HG03097 (cell line): ENCODE data around the gene PRKAR2B.
"Not testable (repeated sequence)": the region's sequence is repeated elsewhere in the genome, so short reads cannot be mapped to it uniquely, and the experiment has no call there.

Experiments used
- ATAC-seq: cut with Tn5 transposase; IDR thresholded peaks from one replicate; pipeline ENCODE4 v1.9.1; 2021; ENCODE audit not compliant: unreplicated experiment, low FRiP score

The PRKAR2B gene

DNA sequence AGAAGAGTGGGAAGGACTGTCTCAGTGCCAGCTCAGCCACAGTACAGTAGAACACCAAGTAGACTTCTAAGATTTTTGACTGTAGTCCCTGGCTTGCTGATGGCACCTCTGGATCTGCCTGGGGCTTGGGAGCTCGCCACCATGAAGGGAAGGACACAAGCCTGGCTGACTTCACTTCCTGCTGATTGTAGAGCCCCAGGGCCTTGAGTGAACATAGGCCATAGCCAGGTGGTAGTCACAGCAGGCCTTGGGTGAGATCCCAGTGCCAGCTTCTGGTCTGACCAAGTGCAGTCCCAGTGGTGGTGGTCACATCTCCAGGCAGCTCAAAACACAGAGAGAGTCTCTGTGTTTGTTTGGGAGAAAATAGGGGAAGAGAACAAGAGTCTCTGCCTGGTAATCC is 66.7 kb downstream of the PRKAR2B start:
- no peak for ATAC-seq

DNA sequence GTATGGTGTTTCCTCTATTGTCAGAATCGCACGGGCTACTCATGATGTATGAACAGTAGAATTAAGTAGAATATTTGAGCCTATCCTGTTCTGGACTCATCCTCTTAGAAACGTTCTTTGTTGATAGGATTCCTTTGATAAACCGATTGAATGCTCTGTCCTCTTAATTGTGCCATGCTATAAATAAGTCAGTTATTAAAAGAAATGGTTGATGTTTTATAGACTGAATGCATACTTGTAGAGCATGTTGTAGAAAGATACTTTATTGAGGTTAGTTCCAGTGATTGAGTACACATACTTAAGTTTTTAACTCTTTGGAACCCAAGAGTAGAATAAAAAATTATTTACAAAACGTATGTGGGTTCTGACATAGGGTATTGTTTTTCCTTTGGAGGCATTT is 69.4 kb downstream of the PRKAR2B start:
- ATAC-seq, result no peak

DNA sequence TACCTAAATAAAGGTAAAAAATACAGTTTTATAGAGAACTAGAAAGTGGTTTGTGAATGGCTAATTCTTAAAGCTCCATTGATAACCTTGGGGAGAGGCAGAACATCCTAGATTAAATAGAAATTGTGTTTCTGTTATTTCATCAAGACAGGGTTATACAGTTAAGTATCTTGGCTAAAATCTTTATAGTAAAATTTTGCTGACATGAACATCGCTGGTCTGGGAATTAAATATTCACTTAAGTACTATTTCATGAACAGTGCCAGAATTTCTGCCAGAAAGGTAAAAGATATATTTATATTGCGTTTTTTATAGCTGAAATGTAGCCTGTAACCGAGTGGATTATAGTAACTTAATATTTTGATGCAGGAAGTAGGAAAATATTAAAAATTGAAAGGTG is 70.6 kb downstream of the PRKAR2B start:
- no peak for ATAC-seq

DNA sequence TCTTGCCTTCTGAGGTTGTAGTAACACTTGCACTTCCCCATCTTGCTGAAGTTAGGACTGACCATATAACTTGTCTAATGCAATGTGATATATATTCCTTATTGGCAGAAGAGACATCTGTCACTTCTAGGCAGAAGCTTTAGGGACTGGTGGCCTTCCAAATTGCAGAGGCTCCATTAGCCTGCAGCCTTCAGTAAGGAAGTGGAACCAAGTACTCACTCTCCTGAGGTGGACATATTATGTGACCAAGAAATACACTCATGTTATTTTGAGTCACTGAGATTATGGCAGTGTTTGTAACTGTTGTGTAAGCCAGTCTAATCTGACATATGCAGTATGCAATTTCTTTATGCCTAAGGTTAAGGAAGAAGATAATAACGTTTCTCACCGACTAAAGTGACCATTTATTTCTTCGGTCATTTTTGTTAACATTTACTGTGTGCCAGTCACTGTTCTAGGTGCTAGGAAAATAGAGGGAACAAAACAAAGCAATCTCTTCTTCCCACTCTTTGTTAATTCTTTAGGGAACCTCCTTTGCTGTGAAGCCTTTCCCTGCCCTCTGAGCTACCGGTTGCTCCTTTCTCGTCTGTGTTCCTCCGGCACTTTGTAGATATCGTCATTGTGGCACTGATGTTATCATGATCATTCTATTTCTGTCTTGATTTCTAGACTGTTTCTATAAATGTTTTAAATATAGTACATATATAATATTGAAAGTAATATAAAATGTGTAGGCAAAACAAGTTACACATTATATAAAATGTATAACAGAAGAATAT is 71.4 kb downstream of the PRKAR2B start:
- no peak for ATAC-seq

DNA sequence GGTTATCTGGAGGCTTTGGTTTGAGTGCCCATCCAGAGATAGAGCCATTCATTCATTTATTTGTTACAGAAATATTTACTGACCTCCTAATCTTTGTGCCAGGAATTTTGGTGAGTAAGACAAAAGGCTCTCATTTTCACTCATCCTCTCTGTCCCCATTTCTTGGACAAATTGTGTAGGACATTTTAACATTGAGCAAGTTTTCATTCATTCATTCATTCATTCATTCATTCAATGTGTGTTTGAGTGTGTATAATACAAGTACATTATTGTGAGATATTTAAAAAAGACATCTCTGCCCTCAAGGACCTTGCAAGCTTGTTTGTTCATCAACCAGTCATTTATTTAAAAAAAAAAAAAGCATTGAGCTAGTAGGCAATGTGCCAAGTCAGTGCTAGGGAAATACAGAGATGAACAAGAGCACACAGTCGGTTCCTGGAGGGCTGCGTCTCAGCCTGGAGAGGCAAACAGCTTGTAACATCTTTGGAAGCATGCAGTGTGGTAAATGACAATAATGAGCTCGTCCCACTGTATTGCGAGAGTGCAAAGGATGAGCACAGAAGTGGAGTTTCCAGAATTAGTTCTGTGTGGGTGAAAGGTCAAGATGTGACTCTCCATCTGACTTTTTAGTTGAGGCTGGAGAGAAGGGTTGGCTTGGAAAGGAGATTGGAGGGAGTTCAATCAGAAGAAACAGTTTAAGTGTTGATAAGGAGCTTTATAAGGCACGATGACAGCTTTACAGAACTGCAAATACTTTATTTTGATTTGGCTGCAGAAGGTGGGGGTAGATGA is 73.8 kb downstream of the PRKAR2B start:
- no peak for ATAC-seq

DNA sequence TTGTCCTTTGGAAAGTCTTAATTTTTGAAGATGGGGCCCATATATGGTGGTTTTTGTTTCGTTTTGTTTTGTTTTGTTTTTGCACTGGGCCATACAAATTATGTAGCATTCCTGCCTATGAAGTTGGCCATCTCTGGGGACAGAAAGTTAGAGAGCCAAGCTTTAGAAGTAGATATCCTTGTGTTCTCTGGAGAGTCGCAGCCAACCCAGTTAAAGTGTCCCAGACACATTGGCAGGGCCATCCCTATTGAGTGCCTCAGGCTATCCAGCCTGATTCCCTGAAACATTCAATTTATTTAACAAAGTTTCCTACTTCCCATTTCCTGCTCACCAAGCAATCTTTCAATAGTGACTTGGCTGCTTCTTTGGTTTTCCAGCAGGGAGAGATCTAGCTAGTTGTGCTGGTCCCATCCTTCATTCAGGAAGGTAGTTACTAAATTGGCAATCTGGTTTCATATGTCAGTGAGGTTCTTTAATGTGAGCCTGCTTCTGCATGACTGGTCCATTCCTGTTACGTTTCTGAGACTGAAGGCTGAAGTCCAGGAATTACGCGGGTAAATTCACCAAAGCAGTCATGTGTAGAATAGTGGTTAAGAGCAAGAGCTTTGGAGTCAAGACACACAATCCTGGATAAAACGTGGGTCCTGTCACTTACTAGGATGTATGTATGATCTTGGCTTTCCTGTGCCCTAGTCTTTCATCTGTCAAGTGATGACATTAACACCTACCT is 75.0 kb downstream of the PRKAR2B start:
- ATAC-seq, result no peak

DNA sequence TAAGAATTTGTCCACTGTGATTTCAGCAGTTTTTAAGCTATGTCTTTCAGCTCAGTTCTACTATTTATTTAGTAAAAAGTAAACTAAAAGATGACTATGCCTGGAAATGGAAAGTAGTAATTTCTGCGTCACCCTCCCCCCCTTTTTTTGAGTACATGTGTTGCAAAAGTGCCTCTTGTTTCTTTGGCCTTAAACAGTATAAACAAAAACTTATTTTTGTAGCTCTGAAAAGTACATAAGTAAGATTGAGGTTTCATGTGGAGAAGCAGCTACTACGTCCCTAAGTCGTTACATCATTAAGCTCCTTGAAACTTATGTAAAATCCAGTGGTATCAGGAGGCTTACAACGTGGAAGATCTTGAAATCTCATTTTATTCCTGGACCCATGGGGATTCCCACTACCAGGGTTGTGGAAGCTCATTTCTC is 78.0 kb downstream of the PRKAR2B start:
- ATAC-seq, result no peak

DNA sequence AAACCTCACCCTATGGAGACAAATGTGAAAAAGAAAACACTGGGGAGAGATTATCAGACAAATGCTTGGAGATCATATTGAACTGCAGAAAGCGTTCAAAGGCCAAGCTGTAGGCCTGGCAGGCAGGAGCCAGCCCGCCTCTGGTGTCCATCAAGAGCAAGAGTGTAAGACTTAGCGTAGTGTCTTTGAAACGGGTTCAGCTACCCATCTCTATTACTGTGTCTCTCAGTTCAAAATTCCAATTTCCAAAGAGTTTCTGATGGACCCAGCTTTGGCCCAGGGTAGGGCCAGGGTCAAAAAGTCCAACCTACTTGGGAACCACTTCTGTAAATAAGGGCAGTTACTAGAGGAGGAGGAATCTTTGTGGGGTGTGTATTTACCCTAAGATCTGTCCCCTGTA is 78.9 kb downstream of the PRKAR2B start:
- no peak for ATAC-seq

DNA sequence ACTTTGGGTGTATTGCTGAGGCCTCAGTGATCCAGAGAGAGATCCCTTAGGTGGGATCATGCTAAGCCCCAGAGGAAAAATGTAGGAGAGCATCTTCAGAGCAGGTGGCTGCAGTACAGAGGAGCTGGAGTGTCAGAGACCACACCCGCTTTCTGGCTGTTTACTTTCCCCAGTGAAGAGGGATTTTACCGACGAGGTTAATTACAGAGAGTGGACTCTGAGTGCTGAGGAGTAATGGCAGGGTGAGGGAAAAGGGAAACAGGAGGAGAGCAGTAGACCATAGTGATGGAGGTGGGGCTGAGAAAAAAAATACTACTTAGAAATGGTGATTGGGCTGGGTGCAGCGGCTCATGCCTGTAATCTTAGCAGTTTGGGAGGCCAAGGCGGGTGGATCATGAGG is 81.0 kb downstream of the PRKAR2B start:
- ATAC-seq, result no peak

DNA sequence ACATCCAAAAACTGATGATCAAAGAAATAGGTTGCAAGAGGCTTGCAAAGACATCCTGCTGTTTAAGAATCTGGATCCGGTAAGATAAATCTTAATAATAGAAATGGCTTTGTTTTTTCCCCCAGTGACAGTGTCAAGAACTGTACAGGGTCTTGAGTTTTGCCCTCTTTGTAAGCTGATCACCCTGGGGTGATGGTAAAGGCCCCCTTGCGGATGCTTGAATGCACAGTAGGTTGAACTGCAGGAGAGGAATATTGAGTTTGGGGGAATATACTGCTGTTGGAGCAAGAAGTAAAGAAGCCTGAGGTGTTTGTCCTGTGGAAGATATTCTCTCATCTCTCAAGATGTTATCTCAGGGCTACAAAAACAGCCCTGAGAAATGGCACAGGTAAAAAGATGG is 83.7 kb downstream of the PRKAR2B start:
- no peak for ATAC-seq

DNA sequence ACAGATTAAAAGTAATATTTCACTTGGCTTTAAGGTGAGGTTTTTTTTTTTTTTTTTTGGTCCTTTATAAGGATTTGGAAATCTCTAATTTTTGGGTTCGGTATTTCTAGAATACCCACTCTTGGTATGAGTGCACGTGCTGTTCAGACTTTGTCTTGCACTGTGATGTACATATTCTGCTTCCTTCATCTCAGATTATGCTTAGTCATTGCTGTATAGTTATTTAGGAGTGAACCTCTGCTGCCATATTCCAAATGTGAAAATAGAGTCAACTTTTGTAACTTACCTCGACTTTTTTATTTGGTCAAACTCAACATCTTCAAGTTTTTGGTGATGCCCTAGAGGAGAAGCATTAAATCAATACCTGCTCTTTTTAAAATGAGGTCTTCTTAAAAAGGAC is 84.2 kb downstream of the PRKAR2B start:
- no peak for ATAC-seq

DNA sequence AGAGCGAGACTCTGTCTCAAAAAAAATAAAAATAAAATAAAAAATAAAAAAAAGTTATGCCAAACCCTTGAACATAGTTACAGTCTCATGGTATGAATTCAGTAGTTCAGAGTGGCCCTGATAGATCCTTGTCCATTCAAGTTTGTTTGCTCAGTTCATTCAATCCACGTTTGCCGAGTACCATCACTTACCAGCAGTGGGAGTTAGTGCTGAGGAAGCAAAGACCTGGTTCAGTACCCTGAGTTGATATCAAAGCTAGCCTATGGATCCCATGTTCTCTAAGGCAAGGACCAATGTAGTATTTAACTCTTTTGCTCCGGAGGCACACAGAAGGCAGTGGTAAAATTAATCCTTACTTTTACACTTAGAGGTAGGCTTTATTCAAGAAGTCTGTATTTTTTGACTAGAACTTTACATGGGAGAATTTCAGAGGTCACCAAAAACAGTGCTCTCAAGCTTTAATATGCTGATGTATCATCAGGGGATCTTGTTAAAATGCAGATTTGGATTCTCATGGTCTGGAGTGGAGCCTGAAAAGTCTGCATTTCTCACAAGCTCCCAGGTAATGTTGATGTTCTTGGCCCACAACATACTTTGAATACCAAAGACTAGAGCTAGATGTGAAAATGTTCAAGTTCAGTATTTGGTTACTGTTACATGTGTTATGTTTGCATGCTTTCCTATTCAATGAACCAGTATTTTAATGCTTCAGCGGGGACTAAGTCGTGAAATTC is 86.1 kb downstream of the PRKAR2B start:
- no peak for ATAC-seq

DNA sequence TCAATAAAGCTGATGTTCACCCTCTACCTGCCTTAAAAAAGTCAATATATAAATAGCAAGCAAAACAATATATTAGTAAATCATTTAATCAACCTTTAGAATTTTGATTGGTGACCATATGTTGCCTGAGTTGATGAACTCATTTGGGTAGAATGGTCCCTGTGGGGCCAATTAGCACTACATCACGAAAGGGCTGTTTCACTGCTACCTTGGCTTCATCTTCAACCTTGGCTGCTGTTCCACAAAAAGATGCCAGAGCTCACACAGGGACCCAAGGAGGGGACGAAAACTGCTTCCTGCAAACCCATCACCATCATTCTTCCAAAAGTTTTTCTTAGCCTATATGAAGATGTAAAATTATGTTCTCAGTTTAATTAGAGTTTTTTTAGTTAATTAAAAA is 88.9 kb downstream of the PRKAR2B start:
- no peak for ATAC-seq

DNA sequence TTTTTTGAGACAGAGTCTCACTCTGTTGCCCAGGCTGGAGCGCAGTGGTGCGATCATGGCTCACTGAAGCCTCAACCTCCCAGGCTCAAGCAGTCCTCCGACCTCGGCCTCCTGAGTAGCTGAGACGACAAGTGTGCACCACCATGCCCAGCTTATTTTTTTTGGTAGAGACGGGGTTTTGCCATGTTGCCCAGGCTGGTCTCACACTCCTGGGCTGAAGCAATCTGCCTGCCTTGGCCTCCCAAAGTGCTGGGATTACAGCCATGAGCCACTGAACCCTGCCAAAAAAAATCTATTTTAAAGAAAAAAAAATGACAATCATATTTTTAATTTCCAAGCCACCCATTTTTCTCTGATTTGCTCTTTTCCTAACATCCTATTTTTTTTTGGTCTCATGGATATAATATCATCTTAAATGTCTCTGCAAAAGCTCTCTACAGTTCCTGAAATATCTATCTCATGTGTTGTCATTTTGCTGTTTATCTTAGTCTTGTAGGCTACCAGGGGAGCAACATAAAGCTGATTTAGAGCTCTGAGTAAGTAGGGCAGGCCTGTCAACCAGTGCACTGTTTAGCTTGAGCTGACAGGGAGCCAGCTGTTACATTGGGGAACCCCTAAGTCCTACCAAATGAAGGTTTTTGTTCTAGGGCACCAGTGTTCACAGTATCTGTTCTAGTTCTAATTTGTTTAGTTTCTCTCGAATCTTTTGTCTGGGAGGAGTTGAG is 94.4 kb downstream of the PRKAR2B start:
- no peak for ATAC-seq

DNA sequence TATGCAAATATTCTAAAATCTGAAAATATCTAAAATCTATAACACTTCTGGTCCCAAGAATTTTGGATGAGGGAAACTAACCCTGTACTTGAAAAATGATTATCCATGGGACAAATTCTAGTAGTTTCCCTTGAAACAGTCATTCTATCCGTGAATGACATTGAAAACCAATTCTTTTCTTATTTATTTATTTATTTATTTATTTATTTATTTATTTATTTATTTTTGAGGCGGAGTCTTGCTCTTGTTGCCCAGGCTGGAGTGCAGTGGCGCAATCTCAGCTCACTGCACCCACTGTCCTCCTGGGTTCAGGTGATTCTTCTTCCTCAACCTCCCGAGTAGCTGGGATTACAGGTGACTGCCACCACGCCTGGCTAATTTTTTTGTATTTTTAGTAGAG is 99.4 kb downstream of the PRKAR2B start:
- ATAC-seq, result not testable (repeated sequence)

DNA sequence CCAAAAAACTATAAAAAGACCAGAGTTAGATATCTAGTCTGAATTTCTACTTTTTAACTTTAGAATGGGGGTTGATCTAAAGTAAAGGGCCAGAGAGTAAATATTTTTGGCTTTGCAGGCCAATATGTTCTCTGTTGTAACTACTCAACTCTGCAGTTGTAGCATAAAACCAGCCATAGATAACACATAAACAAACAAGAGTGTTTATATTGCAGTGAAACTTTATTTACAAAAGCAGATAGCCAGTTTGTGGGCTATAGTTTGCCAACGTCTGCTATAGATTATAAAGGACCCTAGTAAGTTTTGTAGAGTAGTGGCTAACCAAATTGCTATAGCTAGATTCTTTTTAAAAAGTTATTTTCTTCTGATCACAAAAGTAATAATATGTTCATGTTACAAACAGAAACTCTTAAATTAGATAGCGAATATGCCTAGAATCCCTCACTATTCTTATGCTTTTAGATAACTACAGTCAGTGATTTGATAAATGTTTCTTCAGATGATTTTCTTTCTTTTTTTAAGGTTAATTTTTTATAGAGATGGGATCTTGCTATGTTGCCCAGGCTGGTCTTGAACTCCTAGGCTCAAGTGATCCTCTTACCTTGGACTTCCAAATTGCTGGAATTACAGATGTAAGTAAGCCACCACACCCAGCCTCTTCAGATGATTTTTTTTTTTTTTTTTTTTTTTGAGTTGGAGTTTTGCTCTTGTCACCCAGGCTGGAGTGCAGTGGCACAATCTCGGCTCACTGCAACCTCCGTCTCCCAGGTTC is 100.7 kb downstream of the PRKAR2B start:
- no peak for ATAC-seq

DNA sequence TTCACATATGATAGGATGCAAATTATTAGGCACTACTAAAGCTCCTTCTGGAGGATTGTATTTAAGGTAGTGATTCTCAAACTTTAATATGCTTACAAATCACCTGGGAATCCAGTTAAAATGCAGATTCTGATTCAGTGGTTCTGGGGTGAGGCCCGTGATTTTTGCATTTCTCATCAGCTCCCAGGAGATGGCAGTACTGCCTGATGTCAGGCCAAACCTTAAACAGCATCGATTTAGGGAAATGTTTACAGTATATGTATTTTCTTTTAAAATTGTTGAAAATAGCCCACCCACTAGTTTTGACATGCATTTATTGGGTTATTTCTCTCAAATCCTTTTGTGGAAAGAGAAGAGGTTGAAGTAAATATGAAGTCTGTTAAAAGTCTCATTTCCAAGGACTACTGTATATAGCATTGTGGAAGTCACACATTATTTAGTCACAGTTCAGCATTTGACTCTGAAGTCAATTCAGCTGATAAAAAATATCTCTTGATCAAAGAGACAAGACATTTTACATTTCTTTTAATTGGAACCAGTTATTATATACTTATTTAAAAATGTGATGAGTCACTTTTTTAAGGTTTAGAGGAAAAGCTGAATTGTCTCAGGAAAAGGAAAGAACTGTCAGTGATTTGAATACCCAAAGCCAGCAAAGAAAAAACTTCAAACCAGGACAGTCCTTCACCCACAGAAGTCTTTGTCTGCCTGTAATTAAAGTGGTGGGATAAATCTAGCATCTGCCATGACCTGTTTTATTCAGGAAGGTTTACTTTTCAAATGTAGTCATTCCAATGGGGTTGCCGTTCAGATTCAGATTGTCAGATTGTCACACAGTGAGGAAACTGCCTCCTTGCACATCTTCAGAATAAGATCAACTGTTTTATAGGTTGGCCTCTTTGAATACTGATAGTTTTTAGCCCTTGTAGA is 103.2 kb downstream of the PRKAR2B start:
- ATAC-seq, result no peak

DNA sequence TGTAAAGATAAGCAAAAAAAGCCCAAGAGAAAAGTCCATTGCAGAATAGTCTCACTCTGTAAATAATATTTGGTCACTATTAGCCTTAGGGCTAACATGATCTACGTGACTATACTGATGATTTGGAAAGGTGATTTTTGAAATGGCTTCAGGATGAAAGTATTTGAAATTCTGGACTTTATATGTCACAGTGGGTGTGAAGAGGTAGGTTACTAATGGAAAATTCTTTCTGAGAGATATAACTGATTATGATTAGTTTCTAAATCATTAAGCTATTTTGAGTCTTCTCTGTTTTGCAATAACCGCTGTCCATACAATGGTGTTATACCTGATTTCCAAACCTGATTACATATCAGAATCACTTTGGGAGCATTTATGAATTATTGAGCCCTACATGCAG is 104.2 kb downstream of the PRKAR2B start:
- no peak for ATAC-seq
